GM10266 (cell line): ENCODE data around the gene PLCB3.
A peak's percentile ranks its signal among the peaks of the same experiment; 100 is the strongest.

Source experiments
- DNase-seq: peaks from one replicate; pipeline ENCODE4 v3.0.0; 2012; ENCODE audit errors: extremely low spot score
- TF ChIP-seq, protein P1 (sequence below): IDR thresholded peaks from 2 replicates; pipeline ENCODE4 v1.5.1; 2012; ENCODE audit warnings: mild to moderate bottlenecking, low read depth; ENCODE audit not compliant: control insufficient read depth, insufficient read depth; ENCODE audit errors: missing control alignments

The PLCB3 gene

DNA sequence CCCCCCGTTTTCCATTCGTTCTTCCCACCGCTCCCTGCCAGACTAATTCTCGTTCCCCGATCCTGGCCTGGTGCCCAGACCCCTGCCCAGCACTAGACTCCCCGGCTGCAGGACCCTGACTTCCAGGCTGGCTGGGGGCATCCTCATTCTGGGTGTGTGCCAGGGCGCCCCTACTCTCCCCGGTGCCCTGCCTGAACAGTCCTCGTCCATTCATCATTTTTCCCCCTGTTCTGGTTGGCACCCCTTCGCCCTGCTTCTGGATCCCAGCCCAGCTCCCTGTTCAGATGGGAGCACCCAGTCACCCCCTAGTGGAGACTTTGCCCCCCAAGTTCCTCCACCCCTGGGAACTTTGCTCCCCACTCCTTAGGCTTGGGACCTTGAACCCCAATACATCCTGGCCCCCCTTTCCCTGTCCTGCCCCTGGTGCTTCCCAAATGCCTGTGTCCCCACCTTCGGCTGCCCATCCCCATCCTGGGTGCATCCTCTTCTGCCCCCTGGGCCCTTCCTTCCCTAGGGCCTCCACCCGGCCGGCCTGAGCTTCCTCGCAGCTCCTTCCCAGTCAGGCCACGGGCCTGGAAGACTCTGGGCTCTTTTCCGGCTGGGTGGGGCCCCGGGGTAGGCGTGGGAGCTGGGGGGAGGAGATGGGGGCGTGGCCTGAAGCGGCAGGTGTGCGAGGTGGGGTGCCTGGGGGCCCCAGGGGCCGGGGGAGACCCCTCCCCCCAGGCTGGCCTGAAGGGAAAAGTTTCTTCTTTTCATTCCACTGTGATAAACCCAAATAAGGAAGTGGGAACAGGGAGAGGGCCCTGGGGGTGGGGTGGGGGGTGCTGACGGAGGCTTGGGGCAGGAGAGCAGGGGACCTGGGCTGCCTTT lies 908 bp downstream of the PLCB3 start:
- TF ChIP-seq, protein P1, sequence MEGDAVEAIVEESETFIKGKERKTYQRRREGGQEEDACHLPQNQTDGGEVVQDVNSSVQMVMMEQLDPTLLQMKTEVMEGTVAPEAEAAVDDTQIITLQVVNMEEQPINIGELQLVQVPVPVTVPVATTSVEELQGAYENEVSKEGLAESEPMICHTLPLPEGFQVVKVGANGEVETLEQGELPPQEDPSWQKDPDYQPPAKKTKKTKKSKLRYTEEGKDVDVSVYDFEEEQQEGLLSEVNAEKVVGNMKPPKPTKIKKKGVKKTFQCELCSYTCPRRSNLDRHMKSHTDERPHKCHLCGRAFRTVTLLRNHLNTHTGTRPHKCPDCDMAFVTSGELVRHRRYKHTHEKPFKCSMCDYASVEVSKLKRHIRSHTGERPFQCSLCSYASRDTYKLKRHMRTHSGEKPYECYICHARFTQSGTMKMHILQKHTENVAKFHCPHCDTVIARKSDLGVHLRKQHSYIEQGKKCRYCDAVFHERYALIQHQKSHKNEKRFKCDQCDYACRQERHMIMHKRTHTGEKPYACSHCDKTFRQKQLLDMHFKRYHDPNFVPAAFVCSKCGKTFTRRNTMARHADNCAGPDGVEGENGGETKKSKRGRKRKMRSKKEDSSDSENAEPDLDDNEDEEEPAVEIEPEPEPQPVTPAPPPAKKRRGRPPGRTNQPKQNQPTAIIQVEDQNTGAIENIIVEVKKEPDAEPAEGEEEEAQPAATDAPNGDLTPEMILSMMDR = peak; percentile 31
- peak; percentile 64 for DNase-seq

DNA sequence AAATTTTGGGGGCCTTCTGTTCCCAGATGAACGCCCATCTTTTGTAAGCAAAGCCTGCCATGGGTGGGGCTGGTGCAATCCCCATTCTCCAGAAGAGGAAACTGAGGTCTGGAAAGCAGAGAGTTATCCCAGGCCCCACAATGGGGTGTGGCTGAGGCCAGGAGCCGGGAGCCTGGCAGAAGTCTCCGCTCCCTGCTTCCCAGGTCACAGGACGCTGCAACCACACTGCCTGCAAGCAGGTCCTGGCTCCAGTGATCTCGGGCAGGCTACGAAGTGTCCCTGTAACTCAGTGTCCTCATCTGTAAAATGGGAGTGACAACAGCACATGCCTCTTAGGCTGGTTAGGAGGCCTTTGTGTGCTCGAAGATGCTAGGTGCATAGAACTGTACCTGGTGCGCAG lies 1.7 kb downstream of the PLCB3 start:
- no peak for DNase-seq
- TF ChIP-seq, protein P1 = no peak

- no peak for DNase-seq
- TF ChIP-seq, protein P1 = no peak
Measured at GRCh38 chr11:64253481-64253880, 2.2 kb downstream of the PLCB3 start.

GRCh38 chr11:64254326-64254725 lies 3.0 kb downstream of the PLCB3 start:
- TF ChIP-seq, protein P1 = no peak
- DNase-seq = no peak

DNA sequence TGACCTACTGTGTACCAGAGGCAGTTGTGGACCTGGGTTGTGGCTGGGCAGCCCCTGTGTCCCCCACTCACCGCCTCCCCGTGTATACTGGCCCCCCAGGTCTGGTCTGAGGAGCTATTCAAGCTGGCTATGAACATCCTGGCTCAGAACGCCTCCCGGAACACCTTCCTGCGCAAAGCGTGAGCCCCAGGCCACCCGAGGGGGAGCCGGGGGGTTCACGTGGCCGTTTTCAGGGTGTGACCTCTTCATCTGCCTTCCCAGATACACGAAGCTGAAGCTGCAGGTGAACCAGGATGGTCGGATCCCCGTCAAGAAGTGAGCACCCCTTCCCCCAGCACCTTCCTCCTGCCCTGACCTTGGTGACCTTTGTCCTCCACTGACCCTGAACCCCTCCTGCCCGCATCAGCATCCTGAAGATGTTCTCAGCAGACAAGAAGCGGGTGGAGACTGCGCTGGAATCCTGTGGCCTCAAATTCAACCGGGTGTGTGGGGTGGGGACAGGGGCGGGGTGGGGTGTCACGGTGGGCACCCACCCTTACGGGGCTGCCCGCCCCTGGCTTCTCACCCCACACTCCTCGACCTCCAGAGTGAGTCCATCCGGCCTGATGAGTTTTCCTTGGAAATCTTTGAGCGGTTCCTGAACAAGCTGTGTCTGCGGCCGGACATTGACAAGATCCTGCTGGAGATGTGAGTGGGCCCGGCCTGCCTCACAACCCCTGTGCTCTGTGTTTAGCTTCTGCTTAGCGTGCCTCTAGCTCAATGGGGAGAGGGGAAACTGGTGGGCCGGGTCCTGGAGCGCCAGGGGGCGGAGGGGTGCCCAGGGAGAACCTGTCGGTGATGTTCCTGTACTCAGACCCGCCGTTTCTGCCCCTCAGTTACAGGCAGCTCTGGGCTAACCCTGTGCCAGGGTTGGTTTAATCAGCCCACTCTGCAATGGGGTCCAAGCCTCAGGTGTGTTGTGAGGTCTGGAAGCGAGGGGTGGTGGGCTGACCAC lies 4.1 kb downstream of the PLCB3 start:
- TF ChIP-seq, protein P1 = no peak
- no peak for DNase-seq

DNA sequence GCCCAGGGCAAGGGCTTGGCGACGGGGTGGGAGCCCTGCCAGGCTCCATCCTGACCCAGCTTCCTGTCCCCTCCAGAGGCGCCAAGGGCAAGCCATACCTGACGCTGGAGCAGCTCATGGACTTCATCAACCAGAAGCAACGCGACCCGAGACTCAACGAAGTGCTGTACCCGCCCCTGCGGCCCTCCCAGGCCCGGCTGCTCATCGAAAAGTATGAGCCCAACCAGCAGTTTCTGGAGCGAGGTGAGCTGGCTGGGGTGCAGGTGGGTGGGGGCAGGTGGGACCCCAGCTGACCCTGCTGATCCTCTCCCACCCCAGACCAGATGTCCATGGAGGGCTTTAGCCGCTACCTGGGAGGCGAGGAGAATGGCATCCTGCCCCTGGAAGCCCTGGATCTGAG lies 5.0 kb downstream of the PLCB3 start:
- DNase-seq = no peak
- TF ChIP-seq, protein P1 = no peak
